GM12801 (cell line): ENCODE data around the gene OPCML.

Experiments used
- CTCF ChIP-seq: IDR thresholded peaks from one replicate; pipeline ENCODE4 v1.5.1; 2011; ENCODE audit warnings: control low read depth; ENCODE audit not compliant: insufficient read length; ENCODE audit errors: extremely low read depth

OPCML gene

GRCh38 chr11:133160754-133161153, 371.5 kb downstream of the OPCML start:
- TF ChIP-seq CTCF, result no peak

GRCh38 chr11:133156986-133157745, 375.1 kb downstream of the OPCML start:
- TF ChIP-seq CTCF, result no peak

- no peak for TF ChIP-seq CTCF
These were observed 377.5 kb downstream of the OPCML start for GRCh38 chr11:133154781-133155180.

GRCh38 chr11:133154076-133154475, 378.2 kb downstream of the OPCML start:
- TF ChIP-seq CTCF, result no peak

GRCh38 chr11:133153031-133153430, 379.3 kb downstream of the OPCML start:
- no peak for TF ChIP-seq CTCF

- TF ChIP-seq CTCF, result no peak
These were observed 382.6 kb downstream of the OPCML start for GRCh38 chr11:133149698-133150097.

- TF ChIP-seq CTCF, result no peak
These were observed 384.7 kb downstream of the OPCML start for GRCh38 chr11:133147625-133148024.
